GM12891 (cell line): Measurements from ENCODE around the gene SMYD1.

Experiments
- POLR2A ChIP-seq: IDR thresholded peaks from 2 replicates; pipeline ENCODE4 v1.6.1; 2011; ENCODE audit warnings: low read depth, low read length, control low read depth
- POLR2AphosphoS5 ChIP-seq: IDR thresholded peaks from 2 replicates; pipeline ENCODE4 v1.6.1; 2011; ENCODE audit warnings: low read depth, low read length, control low read depth
- POU2F2 ChIP-seq: IDR thresholded peaks from 2 replicates; pipeline ENCODE4 v1.6.1; 2011; ENCODE audit warnings: low read depth, mild to moderate bottlenecking, control low read depth, low read length, moderate library complexity
- SPI1 ChIP-seq: IDR thresholded peaks from 2 replicates; pipeline ENCODE4 v1.6.1; 2011; ENCODE audit warnings: low read depth, low read length, control low read depth
- TAF1 ChIP-seq: IDR thresholded peaks from 2 replicates; pipeline ENCODE4 v1.6.1; 2011; ENCODE audit warnings: low read depth, low read length, control low read depth

- TF ChIP-seq TAF1 (no peak), POLR2A (no peak), POLR2AphosphoS5 (no peak), POU2F2 (no peak), SPI1 (no peak)
These were observed 81.4 kb downstream of the SMYD1 start for GRCh38 chr2:88148929-88149438.
